Measurements from ENCODE around the gene DEDD.

The DEDD gene

DNA sequence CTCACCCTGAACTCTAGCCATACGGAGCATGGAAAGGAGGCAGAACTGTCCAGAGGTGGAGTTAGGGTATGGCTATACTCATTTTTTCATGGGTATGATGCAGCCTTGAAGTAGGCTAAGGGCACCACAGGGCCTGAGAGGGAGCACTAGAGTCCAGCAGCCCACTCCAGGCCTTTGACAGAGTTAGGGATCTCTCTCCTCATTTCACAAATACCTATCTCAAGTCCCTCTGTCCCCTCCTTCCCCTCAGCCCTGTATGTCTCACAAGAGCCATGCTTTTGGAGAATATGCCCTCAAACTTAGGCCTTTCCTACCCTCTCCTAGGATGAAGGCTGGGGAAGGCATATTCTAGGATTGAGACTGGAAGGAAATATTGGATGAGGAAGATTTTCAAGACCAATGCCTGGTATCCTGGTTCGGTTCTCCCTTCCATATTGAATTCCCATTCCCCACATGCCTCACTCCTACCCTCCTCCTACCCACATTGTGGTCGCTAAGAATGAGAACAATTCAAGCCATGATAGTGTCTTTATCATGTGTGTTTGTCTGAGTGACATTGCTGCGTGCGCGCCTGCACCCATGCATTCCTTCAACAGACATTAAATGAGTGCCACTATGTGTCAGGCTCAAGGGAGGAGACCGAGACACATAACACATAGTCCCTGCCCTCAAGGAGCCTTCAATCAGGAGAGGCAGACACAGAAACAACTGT, 40.5 kb downstream of the DEDD start:
- DNase-seq (ENCODE audit: low spot score), result no peak

DNA sequence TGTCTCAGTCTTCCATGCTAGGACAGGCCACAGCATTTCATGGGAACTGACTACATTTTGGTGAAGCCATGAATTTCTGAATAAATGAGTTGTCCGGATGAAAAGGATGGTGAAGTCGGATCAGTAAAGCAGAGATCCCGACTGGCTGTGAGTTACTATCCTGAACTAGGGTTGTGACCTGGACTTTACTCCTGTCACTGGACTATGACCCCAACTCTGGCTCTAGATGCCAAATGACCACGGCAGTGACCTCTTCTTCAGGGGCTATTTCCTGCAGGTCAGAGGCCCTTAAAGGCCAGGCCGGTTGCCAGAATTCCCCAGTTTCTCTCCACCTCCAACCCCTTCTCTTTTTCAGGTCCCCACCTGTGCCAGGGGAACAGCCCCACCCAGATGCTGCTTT, 41.4 kb downstream of the DEDD start:
- no peak for DNase-seq (ENCODE audit: low spot score)

DNA sequence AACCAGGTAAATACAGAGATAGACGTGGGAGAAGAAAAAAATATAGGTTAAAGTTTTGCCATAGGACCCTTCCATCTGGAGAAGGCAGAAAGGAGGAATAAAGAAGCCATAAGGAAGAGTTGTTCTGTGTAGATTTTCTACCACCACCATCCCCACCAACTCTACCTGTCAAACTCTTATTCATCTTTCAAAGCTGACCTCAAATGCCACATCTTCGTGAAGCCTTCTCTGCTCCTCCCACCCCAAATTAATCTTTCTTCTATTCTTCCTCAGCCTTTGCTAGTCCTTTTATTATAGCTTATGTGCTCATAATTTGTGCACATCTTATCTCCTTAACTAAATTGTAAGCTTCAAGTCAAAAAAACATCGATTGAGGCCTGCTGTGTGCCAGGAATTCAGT, 41.9 kb downstream of the DEDD start:
- DNase-seq (ENCODE audit: low spot score), result no peak

GRCh38 chr1:161089938-161090337, 42.5 kb downstream of the DEDD start:
- DNase-seq (ENCODE audit: low spot score), result no peak

GRCh38 chr1:161089251-161089924, 43.1 kb downstream of the DEDD start, which contains the start of gene NECTIN4:
NECTIN4 (minus strand) TSS chr1:161089558; CDS start chr1:161089296, 262 bp downstream.
- no peak for DNase-seq (ENCODE audit: low spot score)

DNA sequence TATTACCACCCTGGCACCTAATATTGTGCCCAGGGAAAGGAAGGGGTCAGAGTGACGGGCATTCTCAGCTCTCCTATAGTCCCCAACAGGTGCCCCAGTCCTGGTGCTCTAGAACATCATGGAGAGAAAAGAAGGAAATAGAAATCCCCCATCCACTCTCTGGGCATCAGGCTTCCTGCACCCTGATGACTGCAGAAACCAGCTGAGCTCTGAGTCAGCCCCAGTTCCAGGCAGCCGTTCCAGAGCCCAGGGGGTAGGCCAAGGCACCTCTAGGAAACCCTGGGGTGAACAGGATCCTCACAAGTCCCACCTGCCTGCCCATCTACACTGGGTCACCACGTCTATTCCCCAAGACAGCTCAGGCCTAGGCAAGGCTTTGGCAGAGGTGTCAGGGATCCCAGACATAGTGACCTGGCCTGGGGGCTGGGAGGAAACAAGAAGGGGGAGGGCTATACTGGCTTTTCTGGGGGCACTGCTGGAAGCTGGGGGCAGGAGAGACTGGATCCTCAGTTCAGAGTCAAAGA, 43.8 kb downstream of the DEDD start:
- DNase-seq (ENCODE audit: low spot score), result no peak

- peak; percentile 39 for DNase-seq (ENCODE audit: low spot score)
Measured at GRCh38 chr1:161086457-161086856, 46.0 kb downstream of the DEDD start.

DNA sequence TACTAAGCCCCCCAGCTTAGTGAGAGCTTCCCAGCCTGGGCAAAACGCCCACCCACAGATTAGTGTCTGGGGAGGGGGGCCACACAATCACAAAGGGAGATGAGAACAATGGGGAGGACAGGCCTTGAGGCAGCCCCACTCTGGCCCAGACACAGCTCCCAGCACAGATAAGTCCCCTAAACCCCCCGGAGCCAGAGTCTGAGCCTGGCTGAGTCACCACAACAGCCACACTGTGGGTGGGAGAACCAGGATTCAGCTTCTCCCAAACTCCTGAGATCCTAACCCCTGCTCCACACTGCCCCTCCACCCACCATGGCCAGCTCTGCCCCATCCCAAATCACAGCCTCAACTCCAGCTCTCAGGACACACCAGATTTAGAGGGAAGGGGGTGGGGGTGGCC, 47.3 kb downstream of the DEDD start:
- no peak for DNase-seq (ENCODE audit: low spot score)

DNA sequence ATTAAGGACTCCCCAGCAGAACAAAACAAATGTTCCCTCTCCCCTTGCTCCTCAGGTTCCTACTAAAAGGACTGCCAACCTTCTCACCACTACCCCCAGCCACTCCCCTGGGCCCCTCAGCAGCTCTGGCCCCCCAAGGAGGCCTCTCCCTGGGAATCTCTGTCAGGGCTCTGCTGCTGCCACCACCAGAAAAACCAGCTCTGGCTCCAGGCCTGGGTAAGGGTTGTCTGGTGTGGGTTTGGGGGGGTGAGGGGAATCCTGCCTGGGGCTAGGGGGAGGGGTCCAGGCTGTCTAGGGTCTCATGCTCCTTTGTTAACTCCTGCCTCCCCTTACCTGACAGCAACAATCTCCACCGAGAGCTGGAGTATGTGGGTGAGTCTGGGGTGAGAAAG, 47.9 kb downstream of the DEDD start:
- no peak for DNase-seq (ENCODE audit: low spot score)

DNA sequence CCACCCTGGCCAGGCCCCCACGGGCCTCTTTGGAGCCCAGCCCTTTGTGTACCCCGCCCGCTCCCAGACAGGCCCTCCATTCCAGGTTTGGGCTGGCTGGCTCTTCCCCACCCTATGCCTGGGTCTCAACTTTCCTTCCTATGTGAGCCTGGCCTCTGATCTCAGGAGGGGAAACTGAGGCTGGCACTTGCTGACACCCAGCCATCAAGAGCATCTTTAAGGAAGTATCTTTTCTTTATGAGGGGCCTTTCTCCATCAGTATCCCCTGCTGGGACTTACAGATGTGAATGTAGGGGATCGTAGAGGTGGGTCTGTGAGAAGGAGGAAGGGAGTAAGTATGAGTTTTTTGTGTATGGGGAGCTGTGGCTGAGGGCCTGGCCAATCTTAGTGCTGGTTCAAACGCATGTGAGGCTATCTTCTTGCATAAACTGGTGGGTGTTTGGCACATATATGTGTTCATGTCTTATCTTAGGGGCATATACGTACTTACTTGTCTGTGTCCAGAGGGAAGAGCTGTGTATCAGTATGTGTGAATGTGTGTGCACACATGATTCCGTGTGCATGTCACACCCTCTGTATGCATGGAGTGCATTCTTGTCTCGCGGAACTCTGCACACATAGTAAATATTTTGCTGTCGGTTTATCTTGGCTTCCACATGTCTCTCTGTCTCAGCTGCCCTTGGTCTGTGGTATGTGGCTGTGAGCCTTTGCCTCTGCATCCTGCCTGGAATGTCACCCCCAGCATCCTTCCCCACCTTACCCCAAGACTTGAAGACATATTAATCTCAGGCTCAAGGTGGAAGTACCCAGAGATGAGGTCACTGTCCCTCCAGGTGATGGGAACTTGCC, 48.5 kb downstream of the DEDD start:
- no peak for DNase-seq (ENCODE audit: low spot score)

DNA sequence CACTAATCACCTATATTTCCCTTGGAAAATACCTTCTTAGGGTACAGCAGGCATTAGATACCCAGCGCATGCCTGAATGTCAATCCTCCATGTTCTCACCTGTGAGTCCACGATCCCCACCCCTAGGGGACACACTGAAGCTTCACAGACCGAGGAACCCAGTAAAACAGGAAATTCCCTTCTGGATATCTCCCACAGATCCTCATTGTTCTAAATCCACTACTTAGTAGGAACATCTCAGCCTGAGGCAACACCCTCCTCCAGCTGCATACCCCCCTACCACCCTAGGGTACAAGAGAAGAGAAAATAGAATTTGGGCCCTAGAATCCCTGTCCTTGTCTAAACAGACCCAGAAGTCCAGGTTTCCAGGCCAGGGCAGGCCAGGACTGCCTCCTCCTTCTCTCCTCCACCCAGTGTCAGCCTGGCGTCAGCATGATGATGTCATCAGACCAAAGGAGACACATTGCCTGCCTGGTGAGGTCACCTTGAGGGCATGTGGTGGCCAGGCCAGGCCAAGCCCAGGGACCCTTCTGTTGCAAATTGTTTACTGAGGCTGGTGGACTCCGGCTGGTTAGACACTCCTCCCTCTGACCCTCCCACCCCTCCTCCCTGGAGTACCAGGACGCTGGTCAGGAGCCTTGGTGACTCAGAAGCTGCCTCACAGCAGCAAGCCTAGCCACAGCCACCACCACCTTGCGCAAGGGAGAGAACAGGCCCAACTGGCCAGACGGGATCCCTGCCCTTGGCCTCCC, 49.3 kb downstream of the DEDD start:
- peak; percentile 56 for DNase-seq (ENCODE audit: low spot score)

- DNase-seq (ENCODE audit: low spot score), result peak; percentile 39
Measured at GRCh38 chr1:161082483-161082882, 50.0 kb downstream of the DEDD start.

GRCh38 chr1:161081519-161081918, 50.9 kb downstream of the DEDD start:
- DNase-seq (ENCODE audit: low spot score), result peak; percentile 13

DNA sequence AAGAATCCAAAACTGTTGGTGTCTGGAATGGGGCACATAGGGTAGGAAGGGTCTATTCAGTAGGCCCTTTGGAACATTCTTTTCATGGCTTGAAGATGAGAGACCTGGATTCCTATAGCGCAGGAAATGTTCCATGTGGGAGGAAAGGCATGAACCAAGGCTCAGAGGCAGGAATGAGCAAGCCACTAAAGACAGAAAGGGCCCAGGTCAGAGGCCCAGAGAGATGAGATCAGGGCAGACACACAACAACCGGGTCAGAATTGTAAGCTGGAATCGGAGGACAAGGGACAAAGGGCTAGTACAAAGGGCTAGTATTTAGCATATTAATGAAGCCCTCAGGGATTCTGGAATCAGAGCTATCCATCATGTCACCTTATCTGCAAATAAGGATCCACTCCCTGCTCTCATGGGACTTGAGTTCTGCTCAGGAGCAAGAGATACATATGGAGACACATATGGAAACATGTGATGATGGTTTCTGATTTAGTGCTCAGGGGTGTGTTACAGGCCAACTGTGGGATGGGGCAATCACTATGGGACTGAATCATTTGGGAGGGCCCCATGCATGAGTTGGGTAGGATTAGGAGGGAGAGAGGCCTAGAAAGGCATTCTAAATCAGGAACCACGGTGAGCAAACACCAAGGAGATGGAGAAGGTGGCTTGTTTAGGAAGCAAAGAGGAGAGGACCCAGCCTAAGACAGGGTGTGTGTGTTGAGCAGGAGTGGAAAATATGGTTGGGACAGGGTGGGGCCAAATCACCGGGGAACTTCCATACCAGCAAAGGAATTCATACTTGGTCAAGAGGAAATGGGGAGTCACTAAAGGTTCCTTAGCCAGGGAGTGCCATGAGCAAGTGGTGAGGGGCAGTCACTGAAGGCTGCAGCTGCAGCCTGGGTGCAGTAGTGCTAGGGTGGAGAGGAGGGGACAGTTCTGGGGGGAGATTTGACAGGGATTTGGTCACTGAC, 51.7 kb downstream of the DEDD start:
- peak; percentile 28 for DNase-seq (ENCODE audit: low spot score)

- DNase-seq (ENCODE audit: low spot score), result no peak
Measured at GRCh38 chr1:161079436-161080110, 52.9 kb downstream of the DEDD start.

DNA sequence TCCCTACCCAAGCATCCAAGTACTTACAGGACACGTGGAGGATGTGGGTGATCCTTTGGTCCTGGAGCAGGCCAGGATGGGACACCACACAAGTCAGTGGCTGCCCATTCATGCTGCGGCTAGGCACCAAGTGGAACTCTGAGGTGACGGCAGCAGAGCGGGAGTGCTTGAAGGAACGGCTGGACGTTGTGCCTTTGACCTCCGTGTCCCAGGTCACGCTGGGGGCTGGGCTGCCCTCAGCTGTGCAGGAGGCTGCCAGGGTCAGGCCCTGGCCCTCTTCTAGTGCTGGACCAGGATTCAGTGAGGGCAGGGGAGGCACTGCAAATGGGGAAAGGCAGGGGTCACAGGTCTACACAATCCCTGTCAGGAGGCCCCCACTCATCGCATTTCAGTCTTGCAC, 55.0 kb downstream of the DEDD start:
- no peak for DNase-seq (ENCODE audit: low spot score)

DNA sequence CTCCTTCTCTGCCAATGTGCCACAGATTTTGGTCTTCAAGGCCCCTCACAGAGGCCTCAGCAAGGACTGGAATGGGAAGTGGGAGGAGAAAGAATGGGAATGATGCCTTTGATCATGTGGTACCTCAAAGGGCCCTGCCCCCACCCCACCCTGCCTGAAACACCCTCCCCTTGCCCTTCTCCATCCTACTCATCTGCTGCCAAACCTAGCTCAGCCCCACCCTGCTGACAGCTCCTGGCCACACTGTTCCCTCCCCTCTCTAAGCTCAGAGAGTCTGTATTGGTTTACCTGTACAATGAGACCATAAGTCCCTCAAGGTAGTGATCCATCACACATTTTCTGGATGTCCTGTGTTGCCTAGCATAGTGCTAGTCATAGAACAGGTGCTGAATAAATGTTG, 56.1 kb downstream of the DEDD start:
- DNase-seq (ENCODE audit: low spot score), result no peak

GRCh38 chr1:161074676-161075368, 57.6 kb downstream of the DEDD start:
- no peak for DNase-seq (ENCODE audit: low spot score)

GRCh38 chr1:161073474-161074121, 58.9 kb downstream of the DEDD start:
- DNase-seq (ENCODE audit: low spot score), result no peak
